ENCODE data around the gene RAD51B.

Gene RAD51B

DNA sequence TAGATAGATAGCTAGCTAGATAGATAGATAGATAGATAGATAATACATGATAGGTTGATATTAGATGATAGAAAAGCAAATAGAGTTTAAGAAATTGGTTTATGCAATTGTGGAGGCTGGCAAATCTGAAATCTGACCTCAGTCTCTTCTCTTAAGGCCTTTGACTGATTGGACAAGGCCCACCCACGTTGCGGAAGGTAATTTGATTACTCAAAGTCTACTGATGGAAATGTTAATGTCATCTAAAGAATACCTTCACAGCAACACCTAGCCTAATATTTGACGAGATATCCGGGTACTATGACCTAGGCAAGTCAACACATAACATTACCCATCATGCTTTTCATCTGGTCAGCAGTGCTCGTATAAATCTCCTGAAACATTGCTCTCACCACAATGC is 782.9 kb downstream of the RAD51B start:
- no peak for DNase-seq (ENCODE audit: low read depth, low spot score)
- in situ Hi-C loops (cut with HindIII; ENCODE audit: low sequenced_read_pairs): no loop called here
- TF ChIP-seq CTCF (IDR thresholded peaks at IDR 0.05; ENCODE audit: low read depth, low read length): no peak
- H3K4me3 ChIP-seq (ENCODE audit: low read depth, low read length): no peak overlapping the region

- no peak for TF ChIP-seq CTCF (IDR thresholded peaks at IDR 0.05; ENCODE audit: low read depth, low read length)
- no peak for DNase-seq (ENCODE audit: low read depth, low spot score)
- in situ Hi-C loops (cut with HindIII; ENCODE audit: low sequenced_read_pairs): no loop called here
- no peak overlapping the region for H3K4me3 ChIP-seq (ENCODE audit: low read depth, low read length)
Measured at GRCh38 chr14:68603533-68604360, 784.2 kb downstream of the RAD51B start.

DNA sequence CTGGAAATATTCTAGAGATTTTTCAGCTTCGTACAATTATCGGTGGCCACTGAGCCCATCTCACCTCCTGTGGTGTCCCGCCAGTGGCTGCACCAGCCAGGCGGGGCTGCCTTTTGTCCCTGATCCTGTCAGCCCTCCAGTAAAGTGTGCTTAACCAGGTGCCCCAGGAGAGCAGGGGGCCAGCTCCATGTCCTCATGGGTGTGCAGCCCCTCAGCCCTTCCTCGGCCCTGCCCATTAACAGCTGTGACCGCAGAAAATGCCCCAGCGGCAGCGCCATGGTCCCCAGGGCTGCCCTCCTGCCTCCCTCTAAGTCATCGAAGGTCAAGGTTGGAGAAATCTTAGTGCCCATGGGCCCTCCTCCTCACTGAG is 784.8 kb downstream of the RAD51B start:
- in situ Hi-C loops (cut with HindIII; ENCODE audit: low sequenced_read_pairs): no loop called here
- DNase-seq (ENCODE audit: low read depth, low spot score): no peak
- TF ChIP-seq CTCF (IDR thresholded peaks at IDR 0.05; ENCODE audit: low read depth, low read length): no peak
- H3K4me3 ChIP-seq (ENCODE audit: low read depth, low read length): no peak overlapping the region

GRCh38 chr14:68604822-68605221 is 785.2 kb downstream of the RAD51B start:
- TF ChIP-seq CTCF (IDR thresholded peaks at IDR 0.05; ENCODE audit: low read depth, low read length): no peak
- DNase-seq (ENCODE audit: low read depth, low spot score): no peak
- no peak overlapping the region for H3K4me3 ChIP-seq (ENCODE audit: low read depth, low read length)
- in situ Hi-C loops (cut with HindIII; ENCODE audit: low sequenced_read_pairs): no loop called here

DNA sequence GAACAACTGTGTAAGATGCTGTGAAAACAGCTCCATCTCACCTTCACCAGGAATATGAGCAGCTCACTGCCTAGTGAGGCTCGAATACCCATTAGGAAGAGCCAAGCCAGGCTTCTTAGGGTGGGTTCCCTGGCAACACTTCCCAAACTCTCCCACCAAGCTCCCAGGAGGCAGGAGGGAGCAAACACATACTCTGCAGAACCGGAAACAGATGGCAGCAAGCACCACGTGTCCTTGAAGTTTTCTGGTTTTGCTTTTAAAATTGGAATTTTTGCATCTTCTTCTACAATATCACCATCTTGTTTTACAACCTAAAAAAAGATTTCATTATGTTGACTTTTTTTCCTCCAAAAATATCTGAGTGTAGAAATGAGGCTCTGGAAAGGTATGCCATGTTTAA is 786.6 kb downstream of the RAD51B start:
- no peak for DNase-seq (ENCODE audit: low read depth, low spot score)
- TF ChIP-seq CTCF (IDR thresholded peaks at IDR 0.05; ENCODE audit: low read depth, low read length): no peak
- in situ Hi-C loops (cut with HindIII; ENCODE audit: low sequenced_read_pairs): no loop called here
- H3K4me3 ChIP-seq (ENCODE audit: low read depth, low read length): no peak overlapping the region

- no peak overlapping the region for H3K4me3 ChIP-seq (ENCODE audit: low read depth, low read length)
- no peak for DNase-seq (ENCODE audit: low read depth, low spot score)
- TF ChIP-seq CTCF (IDR thresholded peaks at IDR 0.05; ENCODE audit: low read depth, low read length): no peak
- in situ Hi-C loops (cut with HindIII; ENCODE audit: low sequenced_read_pairs): no loop called here
Measured at GRCh38 chr14:68606644-68607043, 787.1 kb downstream of the RAD51B start.
